Heart left ventricle (tissue), 13 donors: ENCODE measurements around the gene KRABD2.

Experiments used
- POLR2A ChIP-seq, 2 donors: fragments of 450-650 bp; IDR thresholded peaks; one replicate each; pipeline ENCODE4 v1.6.1; 2017; ENCODE audit warnings: antibody characterized with exemption in 2 of 2, mild to moderate bottlenecking in 2 of 2, moderate library complexity in 2 of 2
- TF ChIP-seq, protein P1 (sequence below), 12 donors: fragments of 200-600 bp; sonication (generic) in 4 of 12; IDR thresholded peaks; one replicate each; pipeline versions ENCODE4 v1.5.0 to v1.8.0; 2018 to 2022; ENCODE audit warnings: antibody characterized with exemption in 12 of 12, mild to moderate bottlenecking in 5 of 12
- donor health status: ischemic (EF 13 %, LVEDD 7.1; RV severe dilation, severe dysfunction).
- donor health status: DM: no; HTN: yes; CAD: no.
- donor health status: DM: no; HTN: no; CAD: no.
- donor health status: ischemic (EF 25% LVEDD 6.9; RV normal size, moderate dysfunction).
- donor health status: ischemic (EF 25% LVEDD 5.7; RV mildly dilated, moderate dysfunction).
- donor health status: ischemic (EF 35%, LVEDD 5.7; RV mildly dilated, moderate dysfunction).
- donor health status: nonischemic (EF 11% LVEDD 7.7; RV severe dilation, severe dysfunction).
- donor health status: DM: yes; HTN: yes; CAD: no.
- donor health status: PGD.
- donor health status: ischemic (EF 29% LVEDD 5.4; RV normal size, mild dysfunction).
- donor health status: nonischemic (EF 23%, LVEDD 6.1; RV moderate dilation, normal function).

DNA sequence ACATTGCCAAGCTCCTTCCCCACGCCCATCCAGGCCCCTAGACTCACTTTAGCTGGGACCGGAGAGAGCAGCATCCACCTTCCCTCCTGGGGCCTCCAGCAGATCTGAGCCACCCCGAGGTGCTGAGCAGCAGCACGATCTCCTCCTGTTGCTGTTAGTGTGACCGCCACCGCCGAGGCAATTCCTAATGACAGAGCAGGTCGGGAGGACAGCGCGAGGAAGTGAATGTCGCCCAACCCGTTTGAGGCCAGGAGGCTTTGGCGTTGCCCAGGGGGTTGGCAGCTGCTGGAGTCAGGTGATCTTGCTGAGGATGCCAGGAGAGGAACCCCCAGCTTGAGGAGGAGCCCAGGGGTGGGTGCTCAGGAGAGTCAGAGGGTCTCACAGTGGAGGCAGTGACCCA is 21.1 kb upstream of the KRABD2 start, which contains the start of gene RNF222:
- no peak for TF ChIP-seq POLR2A (IDR thresholded peaks at IDR 0.05)
- TF ChIP-seq, protein P1, sequence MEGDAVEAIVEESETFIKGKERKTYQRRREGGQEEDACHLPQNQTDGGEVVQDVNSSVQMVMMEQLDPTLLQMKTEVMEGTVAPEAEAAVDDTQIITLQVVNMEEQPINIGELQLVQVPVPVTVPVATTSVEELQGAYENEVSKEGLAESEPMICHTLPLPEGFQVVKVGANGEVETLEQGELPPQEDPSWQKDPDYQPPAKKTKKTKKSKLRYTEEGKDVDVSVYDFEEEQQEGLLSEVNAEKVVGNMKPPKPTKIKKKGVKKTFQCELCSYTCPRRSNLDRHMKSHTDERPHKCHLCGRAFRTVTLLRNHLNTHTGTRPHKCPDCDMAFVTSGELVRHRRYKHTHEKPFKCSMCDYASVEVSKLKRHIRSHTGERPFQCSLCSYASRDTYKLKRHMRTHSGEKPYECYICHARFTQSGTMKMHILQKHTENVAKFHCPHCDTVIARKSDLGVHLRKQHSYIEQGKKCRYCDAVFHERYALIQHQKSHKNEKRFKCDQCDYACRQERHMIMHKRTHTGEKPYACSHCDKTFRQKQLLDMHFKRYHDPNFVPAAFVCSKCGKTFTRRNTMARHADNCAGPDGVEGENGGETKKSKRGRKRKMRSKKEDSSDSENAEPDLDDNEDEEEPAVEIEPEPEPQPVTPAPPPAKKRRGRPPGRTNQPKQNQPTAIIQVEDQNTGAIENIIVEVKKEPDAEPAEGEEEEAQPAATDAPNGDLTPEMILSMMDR (IDR thresholded peaks at IDR 0.05), result no peak
